HG03571 (cell line): ENCODE measurements around the gene MEOX1.

Experiments
- ATAC-seq: cut with Tn5 transposase; IDR thresholded peaks from one replicate; pipeline ENCODE4 v1.9.1; 2021; ENCODE audit not compliant: unreplicated experiment

The MEOX1 gene

DNA sequence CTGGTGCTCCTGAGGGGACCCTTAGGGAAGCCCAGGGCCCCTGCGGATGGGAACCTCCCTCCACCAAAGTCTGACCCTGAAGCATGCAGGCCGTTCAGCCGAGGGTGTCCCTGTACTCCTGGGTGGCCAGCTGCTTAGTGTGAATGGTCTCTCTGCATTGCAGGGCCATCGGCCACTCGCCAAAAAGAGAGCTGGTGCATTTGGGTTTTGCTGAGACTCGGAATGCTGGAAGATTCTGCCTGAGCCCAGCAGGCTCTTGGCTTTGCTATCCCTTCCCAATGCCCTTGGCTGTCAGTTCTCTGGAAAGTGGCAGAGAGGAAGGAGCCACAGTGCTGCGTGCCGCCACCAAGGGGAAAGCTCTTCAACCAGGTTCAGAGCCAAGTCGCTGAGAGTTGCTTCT is 2.8 kb downstream of the MEOX1 start:
- no peak for ATAC-seq

DNA sequence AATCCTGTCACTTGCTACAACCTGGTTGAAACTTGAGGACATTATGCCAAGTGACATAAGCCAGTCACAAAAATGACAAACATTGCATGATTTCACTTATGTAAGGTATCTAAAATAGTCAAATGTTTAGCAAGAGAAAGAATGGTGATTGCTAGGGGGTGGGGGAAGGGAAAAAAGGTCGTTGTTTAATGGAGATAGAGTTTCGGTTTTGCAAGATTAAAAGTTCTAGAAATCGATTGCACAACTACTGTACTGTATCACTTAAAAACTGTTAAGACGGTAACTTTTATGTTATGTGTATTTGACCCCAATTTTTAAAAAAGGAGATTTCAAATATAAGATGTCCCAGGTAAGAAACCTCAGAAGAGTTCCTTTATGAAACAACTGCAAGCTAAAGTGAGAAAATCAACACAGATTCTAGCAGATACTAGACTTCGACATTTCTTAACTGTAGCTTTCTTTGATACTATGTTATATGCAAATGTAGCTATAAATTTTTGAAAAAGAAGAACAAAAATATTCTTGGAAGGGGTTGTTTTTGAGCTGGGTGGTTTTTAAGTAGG is 5.9 kb downstream of the MEOX1 start:
- ATAC-seq = no peak

DNA sequence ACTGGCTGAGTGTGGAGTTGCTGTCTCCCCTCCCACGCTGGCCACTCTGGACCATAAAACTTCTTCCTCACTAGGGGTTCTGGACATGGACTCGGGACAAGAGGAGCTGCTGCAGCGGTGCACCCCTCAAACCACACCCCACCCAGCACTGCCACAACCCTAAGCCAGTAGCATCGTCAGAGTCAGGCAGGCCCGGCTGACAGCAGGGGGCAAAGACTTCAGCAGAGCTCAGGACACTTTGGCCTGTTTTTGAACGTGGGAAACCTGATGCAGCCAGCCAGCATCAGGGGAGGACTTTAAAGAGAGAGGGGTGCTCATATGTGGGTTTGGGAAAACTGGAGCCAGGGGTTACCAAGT is 9.6 kb downstream of the MEOX1 start:
- no peak for ATAC-seq

DNA sequence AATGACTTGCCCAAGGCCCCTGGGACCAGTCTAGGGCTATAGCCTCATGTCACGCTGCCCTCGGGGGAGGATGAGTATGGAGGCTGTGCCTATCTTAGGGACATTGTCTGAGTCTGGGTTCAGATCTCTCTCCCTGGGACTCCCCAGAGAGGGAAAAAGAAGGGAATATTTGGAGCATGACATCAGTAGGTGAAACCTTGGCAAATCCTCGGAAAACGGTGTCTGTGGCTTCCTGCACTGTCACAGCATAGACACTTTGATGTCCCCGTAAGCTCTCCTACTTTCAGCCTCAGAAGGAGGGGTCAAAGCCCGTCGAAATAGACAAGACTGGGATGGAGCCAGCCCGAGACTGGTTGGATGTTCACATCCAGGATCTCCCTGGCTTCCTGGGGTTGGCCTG is 11.3 kb downstream of the MEOX1 start:
- no peak for ATAC-seq

DNA sequence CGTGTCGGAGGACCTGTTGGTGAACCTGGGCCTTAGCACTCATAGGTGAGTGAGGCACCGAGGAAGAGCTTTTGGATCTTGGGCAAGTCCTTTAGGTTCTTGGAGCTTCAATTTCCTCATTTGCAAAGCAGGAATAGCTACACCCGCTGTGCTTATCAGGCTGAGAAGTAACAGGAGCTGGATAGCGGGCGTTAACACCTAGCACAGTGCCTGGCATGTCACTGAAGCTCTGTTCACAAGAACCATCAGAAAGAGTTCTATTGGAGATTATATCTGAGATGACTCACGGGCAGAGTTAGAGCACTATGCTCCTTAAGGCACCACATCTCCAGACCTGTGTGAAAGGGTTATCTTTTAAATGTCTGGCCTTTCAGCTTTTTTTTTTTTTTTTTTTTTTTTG is 12.8 kb downstream of the MEOX1 start:
- no peak for ATAC-seq

DNA sequence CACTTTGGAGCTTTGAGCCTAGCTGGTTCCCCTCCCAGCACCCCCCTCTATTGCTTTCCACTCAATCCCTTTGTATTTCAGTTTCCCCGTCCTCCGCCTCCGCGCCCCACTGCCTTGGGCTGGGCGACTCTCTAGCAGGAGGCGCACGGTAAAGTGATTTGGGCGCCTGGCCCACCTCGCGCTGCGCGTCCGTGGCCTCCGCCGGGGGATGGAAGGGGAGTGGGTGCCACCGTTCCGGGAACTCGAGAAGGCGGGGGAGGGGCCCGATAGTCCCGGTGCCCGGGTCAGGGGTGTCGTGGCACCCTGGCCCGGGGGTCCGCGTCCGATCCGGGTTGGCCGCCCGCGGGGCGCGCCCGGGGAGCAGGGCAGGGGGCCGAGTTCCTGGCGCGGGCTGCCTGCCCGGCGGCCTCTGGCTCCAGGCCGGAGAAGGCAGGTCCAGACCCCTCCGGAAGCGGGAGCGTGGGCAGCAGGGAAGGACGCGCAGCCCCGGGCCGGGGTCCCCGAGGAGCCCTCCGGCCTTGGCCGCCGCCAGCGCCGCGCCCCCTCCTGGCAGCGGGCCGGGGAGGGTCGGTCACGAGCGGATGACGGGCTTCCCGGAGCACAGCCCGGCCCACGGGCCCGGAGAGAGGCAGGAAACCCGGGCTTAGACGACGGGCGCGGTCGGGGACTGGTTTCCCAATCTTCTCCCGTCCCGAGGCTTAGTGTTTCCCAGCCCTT is 15.8 kb downstream of the MEOX1 start:
- no peak for ATAC-seq

DNA sequence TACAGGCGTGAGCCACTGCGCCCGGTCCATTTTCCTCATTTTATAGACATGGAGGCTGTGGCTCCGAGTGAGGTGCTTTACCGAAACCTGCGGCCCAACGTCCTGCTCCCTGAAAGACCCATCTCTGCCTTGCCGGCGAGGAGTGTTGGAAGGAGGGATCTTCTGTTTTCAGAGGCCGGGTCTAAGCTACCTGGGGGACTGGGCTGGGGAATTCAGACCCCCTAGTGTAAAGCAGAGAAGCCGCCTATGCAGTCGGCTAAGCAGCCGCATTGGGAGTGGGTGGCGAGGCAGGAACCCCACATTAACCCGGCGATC is 16.3 kb downstream of the MEOX1 start:
- ATAC-seq = no peak

DNA sequence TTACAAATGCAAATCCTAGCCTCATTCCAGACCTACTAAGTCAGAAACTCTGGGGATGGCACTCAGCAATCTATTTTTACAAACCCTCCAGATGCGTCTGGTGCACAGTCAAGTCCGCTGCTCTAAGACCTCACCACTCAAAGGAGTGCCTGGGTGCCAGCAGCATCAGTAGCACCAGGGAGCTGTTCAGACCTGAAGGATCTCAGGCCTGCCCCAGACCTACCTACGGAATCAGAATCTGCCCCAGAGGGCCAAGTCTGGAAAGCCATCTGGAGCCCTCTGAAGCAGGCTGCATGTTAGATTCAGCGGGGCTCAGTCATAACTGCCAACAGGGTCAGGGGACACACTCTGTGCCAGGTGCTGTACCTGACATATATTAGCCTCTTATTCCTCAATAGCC is 17.6 kb downstream of the MEOX1 start:
- no peak for ATAC-seq

DNA sequence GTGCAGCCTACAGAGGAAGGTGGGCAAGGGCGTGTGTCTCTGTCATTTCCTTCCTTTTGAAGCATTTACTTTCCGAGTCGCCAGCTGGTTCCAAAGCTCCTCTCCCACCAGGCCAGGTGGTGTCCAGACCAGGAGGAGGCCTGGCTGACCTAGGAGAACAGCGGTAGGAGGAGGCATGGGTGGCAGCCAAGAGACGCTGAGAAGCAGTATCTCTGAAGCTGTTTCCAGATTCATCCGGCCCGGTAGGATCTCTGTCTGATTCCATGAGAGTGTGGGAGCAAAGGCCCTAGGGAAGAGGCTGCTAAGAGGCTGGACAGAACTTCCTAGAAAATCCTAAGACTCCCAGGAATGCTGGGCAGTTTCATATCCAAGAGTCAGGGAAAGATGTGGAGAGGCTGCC is 20.3 kb downstream of the MEOX1 start:
- ATAC-seq = no peak

DNA sequence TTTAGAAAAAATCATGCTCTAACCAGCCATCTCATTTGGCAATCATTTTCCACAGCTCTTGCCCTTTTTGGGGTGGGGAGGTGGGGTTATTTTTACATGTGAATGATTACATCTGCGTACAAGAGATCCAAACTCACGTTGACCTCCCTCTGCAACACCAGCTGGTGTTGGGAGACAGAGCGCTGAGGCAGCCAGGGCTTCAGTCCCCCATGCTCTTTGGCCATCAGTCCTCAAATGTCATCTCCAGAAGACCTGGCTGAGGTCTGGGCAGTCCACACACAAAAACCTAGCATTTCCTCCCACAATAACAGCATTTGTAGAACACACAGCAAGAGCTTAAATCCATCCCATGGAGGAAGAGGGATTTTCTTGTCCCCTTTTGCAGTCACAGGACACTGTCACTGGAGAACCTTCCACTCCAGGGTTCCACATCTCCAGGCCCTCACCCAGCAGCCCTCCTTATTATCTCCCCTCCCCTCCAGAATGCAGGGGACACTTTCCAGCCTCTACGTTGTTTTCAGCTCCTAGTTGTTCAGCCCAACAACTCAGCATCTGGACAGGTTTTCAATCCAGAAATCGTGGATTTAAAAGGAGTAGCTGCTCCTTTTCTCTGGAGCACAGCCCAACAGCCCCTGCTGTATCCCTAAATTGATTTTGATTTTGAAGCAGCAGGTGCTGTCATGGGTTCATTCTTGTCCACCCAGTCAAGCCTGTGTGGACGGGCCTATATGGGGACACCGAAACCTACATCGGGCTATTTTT is 21.1 kb downstream of the MEOX1 start:
- ATAC-seq = no peak

DNA sequence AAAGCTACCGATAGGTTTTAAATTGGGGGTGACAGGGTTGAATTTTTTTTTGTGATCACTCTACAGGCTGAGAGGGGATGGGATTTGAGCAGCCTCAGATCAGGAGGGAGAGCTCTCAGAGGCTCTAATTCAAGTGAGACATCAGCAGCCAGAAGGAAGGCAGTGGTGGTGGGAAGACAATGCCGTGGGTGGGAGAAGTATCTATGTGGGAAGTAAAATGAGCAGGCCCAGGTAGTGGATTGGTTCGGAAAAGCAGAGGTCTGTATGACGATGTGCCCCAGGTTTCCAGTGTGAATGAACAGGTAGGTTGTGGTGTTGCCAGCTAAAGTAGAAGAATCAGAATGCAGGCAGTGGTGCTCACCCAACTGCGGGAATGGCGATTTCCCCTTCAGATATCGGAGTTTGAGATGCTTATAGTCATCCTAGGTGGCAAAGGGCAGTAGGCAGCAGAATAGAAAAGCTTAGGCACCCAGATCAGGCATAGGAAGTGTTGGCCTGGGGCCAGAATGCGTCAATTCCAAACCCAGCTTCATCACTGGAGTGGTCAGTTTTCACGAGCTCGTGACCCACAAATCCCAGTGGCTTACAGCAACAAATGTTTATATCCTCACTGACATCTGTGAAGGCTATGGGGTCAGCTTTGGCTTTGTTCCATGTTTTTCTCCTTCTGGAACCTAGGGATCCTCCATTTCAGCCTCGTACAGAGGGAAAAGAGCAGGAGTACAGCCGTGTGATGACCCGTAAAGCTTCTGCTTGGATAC is 24.0 kb downstream of the MEOX1 start:
- ATAC-seq = no peak

DNA sequence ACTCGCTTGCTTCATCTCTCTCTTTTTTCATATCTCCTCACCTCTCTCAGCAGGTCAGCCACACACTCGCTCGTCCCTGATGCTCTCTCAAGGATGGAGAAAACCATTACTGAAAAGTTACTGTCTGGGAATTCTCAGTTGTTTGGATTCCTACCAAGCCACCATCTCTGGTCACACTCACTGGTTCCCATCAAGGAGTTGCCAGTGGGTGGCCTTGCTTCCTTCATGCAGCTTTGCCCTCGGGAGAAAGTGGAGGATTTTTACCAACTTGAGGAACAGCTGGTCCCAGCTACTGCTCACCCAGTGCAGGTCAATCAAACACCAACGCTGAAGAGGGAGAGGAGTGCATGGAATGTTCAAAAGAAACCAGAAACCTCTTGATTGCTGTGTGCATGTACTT is 25.3 kb downstream of the MEOX1 start:
- ATAC-seq = no peak

DNA sequence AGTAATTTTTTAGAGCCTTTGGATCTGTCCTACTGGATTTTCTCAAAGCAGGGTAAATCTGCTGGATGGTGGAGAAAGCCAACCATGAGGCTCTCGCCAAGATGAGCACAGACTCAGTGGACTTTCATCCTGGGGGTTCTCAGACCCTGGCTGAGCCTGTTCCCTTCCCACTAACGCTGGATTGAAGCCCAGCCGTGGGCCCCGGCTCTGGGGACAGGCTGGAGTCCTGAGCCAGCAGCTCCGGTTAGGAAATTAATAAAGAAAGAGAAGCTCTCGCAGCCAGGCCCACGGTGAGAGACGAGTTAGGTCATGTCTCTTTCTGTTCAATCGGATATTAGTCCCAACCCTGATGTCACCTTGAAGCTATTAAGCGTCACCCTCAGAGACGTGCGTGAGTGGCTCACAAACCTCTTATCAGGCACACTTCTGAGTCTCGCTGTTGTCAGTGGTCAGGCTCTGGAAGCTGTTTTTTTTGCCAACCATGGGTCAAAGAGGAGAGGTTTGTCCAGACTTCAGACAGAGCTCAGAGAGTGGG is 27.1 kb downstream of the MEOX1 start:
- ATAC-seq = no peak

DNA sequence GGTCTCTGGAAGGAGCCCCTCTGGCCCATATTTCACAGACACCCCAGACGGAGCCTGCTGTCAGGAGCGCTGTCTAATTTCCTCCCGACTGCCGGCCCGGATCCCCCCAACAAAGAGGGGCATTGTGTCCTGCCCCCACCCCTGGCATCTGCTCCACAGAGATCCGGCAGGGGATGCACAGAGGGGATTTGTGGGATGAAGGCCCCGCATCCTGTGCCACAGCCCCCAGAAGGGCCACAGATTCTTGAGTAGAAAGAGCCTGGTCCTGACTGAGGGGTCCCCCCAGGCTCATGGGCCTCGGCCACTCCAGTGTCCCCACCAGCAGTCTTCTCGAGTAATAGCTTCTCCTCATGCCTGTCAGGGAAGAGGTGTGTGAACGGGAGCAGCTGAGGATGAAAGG is 29.5 kb downstream of the MEOX1 start:
- no peak for ATAC-seq

DNA sequence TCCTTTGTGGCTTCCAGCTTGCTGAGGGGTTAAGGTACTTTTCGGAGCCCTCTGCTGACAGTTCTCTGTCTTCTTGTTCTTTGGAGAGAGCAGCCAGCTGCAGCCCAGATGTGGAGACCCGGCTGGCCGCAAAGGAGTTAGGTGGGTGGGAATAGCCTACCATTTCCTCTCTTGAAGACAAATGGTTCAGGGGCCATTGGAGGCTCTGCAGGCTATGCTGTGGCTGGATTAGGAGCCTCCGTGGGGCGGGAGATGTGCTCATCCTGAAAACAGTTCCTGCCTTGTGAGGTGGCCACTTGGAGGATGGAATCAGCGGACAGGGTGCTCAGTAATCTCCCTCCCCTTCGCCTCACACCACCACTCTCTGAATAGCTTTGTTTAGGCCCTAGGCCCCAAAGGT is 30.3 kb downstream of the MEOX1 start:
- ATAC-seq = no peak

DNA sequence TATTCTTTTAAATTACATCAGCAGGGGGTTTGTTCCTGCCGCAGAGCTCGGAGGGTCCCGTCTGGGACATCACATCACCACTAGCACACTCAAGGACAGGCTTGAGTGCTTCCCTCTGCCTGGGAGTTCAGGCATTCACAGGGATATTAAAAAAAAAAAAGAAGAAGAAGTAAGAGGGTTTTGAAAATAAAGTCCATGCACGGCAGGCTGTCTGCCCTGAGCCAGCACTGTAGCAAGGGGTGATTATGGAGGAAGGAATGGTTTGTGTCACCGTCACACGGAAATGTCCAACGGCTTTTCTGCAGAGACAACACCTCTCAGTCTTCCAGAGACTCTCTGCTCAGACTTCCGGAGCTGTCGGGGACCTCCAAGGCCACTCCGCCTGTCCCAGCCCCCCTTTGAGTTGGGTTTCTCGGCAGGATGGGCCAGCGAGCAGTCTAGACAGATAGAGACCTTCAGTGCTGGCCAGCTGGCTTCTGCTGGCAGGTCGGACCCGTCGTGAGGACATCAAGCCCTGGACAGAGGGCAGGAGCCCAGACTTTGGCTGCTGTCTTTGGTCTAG is 33.6 kb downstream of the MEOX1 start:
- ATAC-seq = no peak

DNA sequence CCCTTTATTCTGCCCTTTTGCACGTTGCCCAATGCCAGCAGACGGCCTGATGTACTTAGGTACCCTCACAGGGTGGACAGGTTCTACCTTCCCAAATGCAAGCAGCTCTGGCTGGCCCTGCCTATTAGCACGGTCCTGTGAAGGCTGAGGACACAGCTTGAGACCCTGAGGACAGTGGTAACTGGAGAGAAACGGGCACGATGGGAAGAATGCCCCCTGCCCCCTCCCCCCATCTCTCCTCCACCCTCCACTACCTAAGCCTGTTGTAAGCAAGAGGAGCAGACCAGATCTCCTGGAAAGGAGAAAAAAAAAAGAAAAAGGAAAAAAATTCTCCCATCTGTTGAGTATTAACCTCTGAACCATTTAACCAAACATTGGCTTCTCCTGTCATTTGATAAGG is 34.1 kb downstream of the MEOX1 start:
- ATAC-seq = no peak

DNA sequence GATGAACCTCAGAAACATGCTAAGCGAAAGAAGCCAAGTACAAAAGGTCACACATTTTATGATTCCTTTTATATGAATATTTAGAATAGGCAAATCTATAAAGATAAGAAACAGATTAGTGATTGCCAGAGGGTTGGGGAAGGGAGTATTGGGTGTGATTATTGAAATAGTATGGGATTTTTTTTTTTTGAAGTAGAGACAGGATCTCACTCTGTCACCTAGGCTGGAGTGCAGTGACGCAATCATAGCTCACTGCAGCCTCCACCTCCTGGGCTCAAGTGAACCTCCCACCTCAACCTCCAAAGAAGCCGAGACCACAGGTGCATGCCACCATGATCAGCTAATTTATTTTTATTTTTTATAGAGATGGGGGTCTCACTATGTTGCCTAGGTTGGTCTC is 35.7 kb downstream of the MEOX1 start:
- ATAC-seq = no peak

DNA sequence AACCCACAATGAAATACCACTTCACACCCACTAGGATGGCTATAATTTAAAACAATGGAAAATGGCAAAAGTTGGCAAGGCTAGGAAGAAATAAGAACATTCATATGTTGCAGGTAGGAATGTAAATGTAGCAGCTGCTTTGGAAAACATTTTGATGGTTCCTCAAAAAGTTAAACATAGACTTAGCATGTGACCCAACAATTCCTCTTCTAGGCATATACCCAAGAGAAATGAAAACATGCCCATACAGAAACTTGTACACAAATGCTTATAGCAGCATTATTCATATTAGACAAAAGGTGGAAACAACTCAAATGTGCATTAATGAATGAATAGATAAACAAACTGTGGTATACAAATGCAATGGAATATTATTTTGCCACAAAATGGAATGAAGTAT is 36.1 kb downstream of the MEOX1 start:
- no peak for ATAC-seq

DNA sequence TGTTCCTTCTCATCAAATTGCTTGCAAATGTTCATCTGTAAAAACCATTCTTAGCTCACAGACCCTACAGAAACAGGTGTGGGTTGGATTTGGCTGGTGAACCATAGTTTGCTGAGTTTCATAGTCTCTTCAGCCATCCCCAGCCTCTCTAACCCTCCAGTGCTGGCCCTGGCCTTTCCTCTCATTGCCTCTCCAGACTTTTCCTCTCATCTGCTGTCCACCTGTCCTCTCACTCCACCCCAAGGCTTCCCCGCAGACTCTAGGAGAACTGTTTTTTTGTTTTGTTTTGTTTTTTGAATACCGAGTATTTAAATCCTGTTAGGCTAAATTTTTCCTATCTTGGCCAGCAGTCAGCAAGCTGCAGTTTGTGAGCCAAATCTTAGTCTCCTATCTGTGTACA is 41.1 kb downstream of the MEOX1 start:
- no peak for ATAC-seq

DNA sequence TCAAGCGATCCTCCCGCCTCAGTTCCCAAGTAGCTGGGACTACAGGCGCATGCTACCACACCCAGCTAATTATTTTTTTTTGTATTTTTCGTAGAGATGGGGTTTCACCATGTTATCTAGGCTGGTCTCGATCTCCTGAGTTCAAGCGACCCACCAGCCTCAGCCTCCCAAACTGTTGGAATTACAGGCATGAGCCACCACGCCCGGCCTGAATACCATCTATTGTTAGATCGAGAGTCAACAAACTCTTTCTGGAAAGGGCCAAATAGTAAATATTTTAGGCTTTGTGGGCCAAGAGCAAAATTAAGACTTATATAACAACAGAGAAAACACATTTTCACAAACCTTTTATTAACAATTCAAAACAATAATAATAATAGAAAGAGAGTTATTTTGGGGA is 41.6 kb downstream of the MEOX1 start:
- ATAC-seq = no peak
